Cardiac muscle cell (in vitro differentiated cells and primary cell): Measurements from ENCODE around the gene TMOD2. TPM values are rescaled to one million over a fixed set of nuclear protein-coding genes. Genes with fewer than 3 reads are reported as not detected.

ENCODE experiments used
- DNase-seq, 2 donors: peaks; one replicate each; pipeline versions ENCODE4 v3.0.0 to v3.0.0-alpha.2; 2010 to 2017; ENCODE audit warnings: low read depth in 1 of 2, low spot score in 1 of 2
- H3K27ac ChIP-seq: fragments of 200-600 bp; sonication (generic); 2 replicates; pipeline ENCODE4 v1.5.1; 2016
- H3K27me3 ChIP-seq: fragments of 200-600 bp; sonication (generic); 2 replicates; pipeline ENCODE4 v1.6.0; 2016; ENCODE audit warnings: control low read depth
- H3K36me3 ChIP-seq: fragments of 200-600 bp; sonication (generic); 2 replicates; pipeline ENCODE4 v1.5.1; 2016; ENCODE audit warnings: control low read depth
- H3K4me1 ChIP-seq: fragments of 200-600 bp; sonication (generic); 2 replicates; pipeline ENCODE4 v1.8.1; 2017; ENCODE audit warnings: low read depth, mild to moderate bottlenecking, mixed run types
- H3K4me3 ChIP-seq: fragments of 200-600 bp; sonication (generic); 2 replicates; pipeline ENCODE4 v1.5.1; 2016; ENCODE audit warnings: mild to moderate bottlenecking
- H3K9me3 ChIP-seq: fragments of 200-600 bp; sonication (generic); 2 replicates; pipeline ENCODE4 v1.5.1; 2017; ENCODE audit warnings: low read depth, mild to moderate bottlenecking, control low read depth
- CTCF ChIP-seq: IDR thresholded peaks from 2 replicates; pipeline ENCODE4 v1.5.1; 2012; ENCODE audit warnings: low read depth, mild to moderate bottlenecking, low read length
- polyA plus RNA-seq: library from polyadenylated mRNA; unstranded; fragments of >200 nt; fragmentation: Nextera tagmentation; extraction: Ambion mirVana; gene quantifications from 2 replicates; pipeline ENCODE4 v1.2.1, GENCODE V29; 2016
- total RNA-seq: library from RNA; depleted of rRNA; stranded (reverse); fragments of >200 nt; gene quantifications from 2 replicates; pipeline ENCODE4 v1.2.3, GENCODE V29; 2016

Gene TMOD2
- total and polyA plus RNA-seq, 2 experiments from 2014 or later = 1.8 to 2.8 TPM

DNA sequence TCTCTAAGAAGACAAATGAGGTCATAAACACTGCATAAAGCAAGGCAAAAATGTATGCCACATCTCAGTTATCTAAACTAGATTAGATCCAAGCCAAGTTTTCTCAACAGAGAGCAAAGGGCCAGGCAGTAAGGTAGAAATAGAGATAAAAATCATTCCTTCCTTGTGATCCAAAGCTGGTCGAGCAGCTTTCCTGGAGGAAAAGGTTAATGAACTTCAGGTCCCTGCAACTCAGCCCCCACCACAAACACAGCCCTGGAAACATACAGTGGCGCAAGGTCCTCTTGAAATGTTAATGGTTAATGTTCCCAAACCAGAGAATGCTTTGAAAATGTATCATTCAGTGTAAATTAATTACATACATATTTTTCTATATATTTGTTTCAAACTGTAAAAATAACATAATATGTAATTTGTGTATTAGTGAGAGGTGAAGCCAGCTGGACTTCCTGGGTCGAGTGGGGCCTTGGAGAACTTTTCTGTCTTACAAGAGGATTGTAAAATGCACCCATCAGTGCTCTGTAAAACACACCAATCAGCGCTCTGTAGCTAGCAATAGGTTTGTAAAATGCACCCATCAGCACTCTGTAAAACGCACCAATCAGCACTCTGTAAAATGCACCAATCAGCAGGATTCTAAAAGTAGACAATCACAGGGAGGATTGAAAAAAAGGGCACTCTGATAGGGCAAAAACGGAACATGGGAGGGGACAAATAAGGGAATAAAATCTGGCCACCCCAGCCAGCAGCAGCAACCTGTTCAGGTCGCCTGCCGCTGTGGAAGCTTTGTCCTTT lies 31.0 kb upstream of the TMOD2 start:
- Histone ChIP-seq H3K36me3 (no peaks in the 10 kb centered on the region), H3K9me3 (no peaks in the 10 kb centered on the region), H3K27ac (no peak overlapping the region), H3K4me1 (peaks cover 19% of the 10 kb centered on the region), H3K4me3 (no peak overlapping the region), H3K27me3 (no peaks in the 10 kb centered on the region)
- no peak for TF ChIP-seq CTCF
- DNase-seq = no peak

- TF ChIP-seq CTCF = no peak
- Histone ChIP-seq H3K36me3 (no peaks in the 10 kb centered on the region), H3K4me3 (no peak overlapping the region), H3K4me1 (peaks cover 25% of the 10 kb centered on the region), H3K27me3 (no peaks in the 10 kb centered on the region), H3K9me3 (no peaks in the 10 kb centered on the region), H3K27ac (no peak overlapping the region)
- DNase-seq = peak in 1 of 2 donors; percentile 40
These were observed 30.0 kb upstream of the TMOD2 start for GRCh38 chr15:51721199-51721960.

GRCh38 chr15:51724199-51724598 lies 27.2 kb upstream of the TMOD2 start:
- no peak for DNase-seq
- Histone ChIP-seq H3K36me3 (no peaks in the 10 kb centered on the region), H3K4me3 (no peak overlapping the region), H3K27me3 (no peaks in the 10 kb centered on the region), H3K4me1 (peaks cover 22% of the 10 kb centered on the region), H3K27ac (no peak overlapping the region), H3K9me3 (no peaks in the 10 kb centered on the region)
- TF ChIP-seq CTCF = no peak

GRCh38 chr15:51724673-51725072 lies 26.7 kb upstream of the TMOD2 start:
- no peak overlapping the region for H3K4me3 ChIP-seq
- no peak overlapping the region for H3K27ac ChIP-seq
- no peak for DNase-seq
- no peaks in the 10 kb centered on the region for H3K36me3 ChIP-seq
- no peaks in the 10 kb centered on the region for H3K27me3 ChIP-seq
- no peak for TF ChIP-seq CTCF
- no peaks in the 10 kb centered on the region for H3K9me3 ChIP-seq
- H3K4me1 ChIP-seq = peaks cover 22% of the 10 kb centered on the region

DNA sequence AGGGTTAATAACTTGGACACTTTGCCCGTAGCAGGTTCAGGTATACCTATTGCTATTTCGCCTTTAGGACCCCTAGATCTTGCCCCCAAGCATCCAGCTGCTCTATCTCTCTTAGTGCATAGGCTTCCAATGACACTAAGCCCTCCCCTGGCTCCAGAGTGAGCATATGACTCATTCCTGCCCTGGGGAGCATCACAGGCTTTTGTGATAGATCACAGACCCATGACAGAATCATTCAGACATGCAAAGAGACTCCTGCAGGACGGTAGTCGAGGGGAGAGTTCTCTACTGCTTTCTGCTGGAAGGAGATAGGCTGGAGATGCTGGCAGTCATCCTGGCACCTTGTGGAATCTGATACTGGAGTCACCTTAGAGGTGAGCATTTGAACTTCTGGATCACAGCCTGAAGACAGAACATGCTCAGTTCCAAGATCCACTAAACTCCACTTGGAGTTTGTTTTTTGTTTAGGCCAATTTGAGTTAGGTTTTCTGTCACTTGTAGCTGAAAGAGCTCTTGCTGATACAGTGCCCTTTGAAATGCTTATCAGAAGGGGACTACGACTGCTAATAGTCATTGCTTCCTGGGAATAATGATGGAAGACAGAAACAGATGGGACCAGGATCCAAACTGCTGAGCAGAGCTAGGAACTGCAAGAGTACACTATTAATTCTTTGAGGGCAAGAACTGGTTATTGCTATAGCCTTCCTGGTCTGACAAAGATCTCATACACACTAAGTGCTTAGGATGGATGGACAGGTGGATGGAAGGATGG lies 24.9 kb upstream of the TMOD2 start:
- peaks cover 22% of the 10 kb centered on the region for H3K4me1 ChIP-seq
- no peak for TF ChIP-seq CTCF
- peak; percentile 72 to 80 for DNase-seq

More for the DNA sequence above, 24.9 kb upstream of the TMOD2 start:
- no peaks in the 10 kb centered on the region for H3K27me3 ChIP-seq
- H3K4me3 ChIP-seq = no peak overlapping the region
- no peaks in the 10 kb centered on the region for H3K36me3 ChIP-seq
- no peaks in the 10 kb centered on the region for H3K9me3 ChIP-seq
- peak overlapping the region; percentile 14 for H3K27ac ChIP-seq
